MM.1S (cell line): ENCODE data around the gene CAP2.
"Not testable (repeated sequence)": the region's sequence is repeated elsewhere in the genome, so short reads cannot be mapped to it uniquely, and the experiment has no call there.

Source experiments
- DNase-seq: peaks from one replicate; pipeline ENCODE4 v3.0.0-alpha.2; 2015
- H2AFZ ChIP-seq: fragments of 300-600 bp; sonication (generic); 2 replicates; pipeline ENCODE4 v1.6.0; 2016; ENCODE audit warnings: antibody characterized with exemption, low read length
- H3F3A ChIP-seq: fragments of 300-600 bp; sonication (generic); 2 replicates; pipeline ENCODE4 v1.6.1; 2016; ENCODE audit warnings: mild to moderate bottlenecking, antibody characterized with exemption, low read length, moderate library complexity, mixed read lengths; ENCODE audit not compliant: insufficient read depth
- H3K27ac ChIP-seq: fragments of 300-600 bp; sonication (generic); 2 replicates; pipeline ENCODE4 v1.5.1; 2016; ENCODE audit warnings: mild to moderate bottlenecking, low read length
- H3K27me3 ChIP-seq: fragments of 300-600 bp; sonication (generic); replicated peaks from 2 replicates; pipeline ENCODE4 v1.6.0; 2016; ENCODE audit warnings: low read length; ENCODE audit not compliant: insufficient read depth
- H3K36me3 ChIP-seq: fragments of 300-600 bp; sonication (generic); replicated peaks from 2 replicates; pipeline ENCODE4 v1.6.1; 2016; ENCODE audit warnings: mild to moderate bottlenecking, low read length, mixed read lengths; ENCODE audit not compliant: insufficient read depth
- H3K4me1 ChIP-seq: fragments of 300-600 bp; sonication (generic); 2 replicates; pipeline ENCODE4 v1.6.1; 2016; ENCODE audit warnings: low read length, mixed read lengths
- H3K4me2 ChIP-seq: fragments of 300-600 bp; sonication (generic); 2 replicates; pipeline ENCODE4 v1.6.0; 2016; ENCODE audit warnings: low read depth, low read length
- H3K4me3 ChIP-seq: fragments of 300-600 bp; sonication (generic); 2 replicates; pipeline ENCODE4 v1.5.1; 2016; ENCODE audit warnings: low read length, mixed read lengths
- H3K79me2 ChIP-seq: fragments of 300-600 bp; sonication (generic); 2 replicates; pipeline ENCODE4 v1.6.1; 2016; ENCODE audit warnings: mixed run types, low read length, mixed read lengths
- H3K9ac ChIP-seq: fragments of 300-600 bp; sonication (generic); 2 replicates; pipeline ENCODE4 v1.6.1; 2016; ENCODE audit warnings: low read length, mixed read lengths
- H3K9me2 ChIP-seq: fragments of 300-600 bp; sonication (generic); replicated peaks from 2 replicates; pipeline ENCODE4 v1.6.1; 2016; ENCODE audit warnings: mild to moderate bottlenecking, low read length, mixed read lengths; ENCODE audit not compliant: insufficient read depth
- H3K9me3 ChIP-seq: fragments of 300-600 bp; sonication (generic); replicated peaks from 2 replicates; pipeline ENCODE4 v1.6.1; 2016; ENCODE audit warnings: mild to moderate bottlenecking, low read length, mixed read lengths; ENCODE audit not compliant: insufficient read depth
- H4K20me1 ChIP-seq: fragments of 300-600 bp; sonication (generic); 2 replicates; pipeline ENCODE4 v1.6.1; 2016; ENCODE audit warnings: mild to moderate bottlenecking, low read length, moderate library complexity, mixed read lengths; ENCODE audit not compliant: insufficient read depth
- CTCF ChIP-seq: fragments of 300-600 bp; sonication (generic); IDR thresholded peaks from 2 replicates; pipeline ENCODE4 v1.5.1; 2016; ENCODE audit warnings: antibody characterized with exemption, low read length, mixed read lengths
- EZH2 ChIP-seq: fragments of 300-600 bp; sonication (generic); optimal IDR thresholded peaks from 2 replicates; pipeline ENCODE3; 2017; ENCODE audit warnings: low read depth, mild to moderate bottlenecking, antibody characterized with exemption, low read length, mixed read lengths
- EZH2phosphoT487 ChIP-seq: fragments of 300-600 bp; sonication (generic); IDR thresholded peaks from 2 replicates; pipeline ENCODE4 v1.6.1; 2018; ENCODE audit warnings: antibody characterized with exemption, low read length

The CAP2 gene

GRCh38 chr6:17439243-17439993, 46.0 kb downstream of the CAP2 start:
- H3K9me2 ChIP-seq: no peaks in the 10 kb centered on the region
- H3K9ac ChIP-seq: no peak overlapping the region
- no peak overlapping the region for H3K4me2 ChIP-seq
- H3K4me3 ChIP-seq: no peak overlapping the region
- no peaks in the 10 kb centered on the region for H3F3A ChIP-seq
- H3K4me1 ChIP-seq: no peaks in the 10 kb centered on the region
- no peaks in the 10 kb centered on the region for H3K9me3 ChIP-seq
- H3K27me3 ChIP-seq: no peaks in the 10 kb centered on the region
- TF ChIP-seq CTCF (no peak), EZH2phosphoT487 (no peak), EZH2 (no peak)
- no peak overlapping the region for H3K27ac ChIP-seq
- DNase-seq: no peak
- H3K36me3 ChIP-seq: no peaks in the 10 kb centered on the region
- no peak overlapping the region for H2AFZ ChIP-seq
- no peaks in the 10 kb centered on the region for H3K79me2 ChIP-seq
- no peaks in the 10 kb centered on the region for H4K20me1 ChIP-seq

GRCh38 chr6:17440811-17441210, 47.4 kb downstream of the CAP2 start:
- H3K36me3 ChIP-seq, H3K9ac ChIP-seq, H3K79me2 ChIP-seq, H4K20me1 ChIP-seq, DNase-seq, H3K27ac ChIP-seq, H3K4me3 ChIP-seq, H2AFZ ChIP-seq, H3K9me2 ChIP-seq, H3K4me2 ChIP-seq, H3K4me1 ChIP-seq, H3K27me3 ChIP-seq, H3K9me3 ChIP-seq, H3F3A ChIP-seq: not testable (repeated sequence)

GRCh38 chr6:17442196-17442595, 48.8 kb downstream of the CAP2 start:
- Histone ChIP-seq H3K27me3 (no peaks in the 10 kb centered on the region), H3K9ac (no peak overlapping the region), H3K4me3 (no peak overlapping the region), H3K79me2 (no peaks in the 10 kb centered on the region), H3K9me2 (no peaks in the 10 kb centered on the region), H3F3A (no peaks in the 10 kb centered on the region), H3K4me2 (no peak overlapping the region), H3K36me3 (no peaks in the 10 kb centered on the region), H3K27ac (no peak overlapping the region), H3K9me3 (no peaks in the 10 kb centered on the region), H3K4me1 (no peaks in the 10 kb centered on the region), H4K20me1 (no peaks in the 10 kb centered on the region), H2AFZ (no peak overlapping the region)
- DNase-seq: peak; percentile 19
- TF ChIP-seq EZH2 (no peak), EZH2phosphoT487 (no peak), CTCF (no peak)

GRCh38 chr6:17446713-17447112, 53.3 kb downstream of the CAP2 start:
- H3K4me1 ChIP-seq: no peaks in the 10 kb centered on the region
- no peak overlapping the region for H2AFZ ChIP-seq
- no peaks in the 10 kb centered on the region for H4K20me1 ChIP-seq
- no peaks in the 10 kb centered on the region for H3K9me2 ChIP-seq
- H3K9ac ChIP-seq: no peak overlapping the region
- H3K9me3 ChIP-seq: no peaks in the 10 kb centered on the region
- H3K27me3 ChIP-seq: no peaks in the 10 kb centered on the region
- no peak for DNase-seq
- H3F3A ChIP-seq: no peaks in the 10 kb centered on the region
- no peaks in the 10 kb centered on the region for H3K79me2 ChIP-seq
- no peak overlapping the region for H3K4me3 ChIP-seq
- H3K36me3 ChIP-seq: no peaks in the 10 kb centered on the region
- no peak overlapping the region for H3K4me2 ChIP-seq
- H3K27ac ChIP-seq: no peak overlapping the region
- TF ChIP-seq EZH2phosphoT487 (no peak), CTCF (no peak), EZH2 (no peak)
